ENCODE measurements around the gene P2RX3.
A peak's percentile ranks its signal among the peaks of the same experiment; 100 is the strongest.
"Not testable (repeated sequence)": the region's sequence is repeated elsewhere in the genome, so short reads cannot be mapped to it uniquely, and the experiment has no call there.

The P2RX3 gene

GRCh38 chr11:57360991-57361390 lies 22.8 kb downstream of the P2RX3 start:
- no peak for DNase-seq
- Histone ChIP-seq H3K36me3 (ENCODE audit: control insufficient read depth in 1 of 2, insufficient read depth in 2 of 2, low read length in 2 of 2) (no peaks in the 10 kb centered on the region), H3K9ac (ENCODE audit: low read length) (no peak overlapping the region), H3K18ac (ENCODE audit: low read length) (no peak overlapping the region), H3K23ac (ENCODE audit: low read length) (no peak overlapping the region), H3K4me2 (ENCODE audit: low read length) (no peak overlapping the region), H2AFZ (ENCODE audit: insufficient read depth, low read length, poor library complexity) (no peak overlapping the region), H3K79me2 (ENCODE audit: control insufficient read depth, insufficient read depth, low read length, poor library complexity) (no peaks in the 10 kb centered on the region), H3K14ac (ENCODE audit: low read length) (no peak overlapping the region), H3K27me3 (ENCODE audit: insufficient read depth, low read length) (no peaks in the 10 kb centered on the region), H2AK5ac (ENCODE audit: low read length) (no peak overlapping the region), H2BK12ac (ENCODE audit: low read length) (no peak overlapping the region), H4K91ac (ENCODE audit: low read depth, low read length) (no peak overlapping the region), H3K27ac (ENCODE audit: low read depth, low read length) (no peak overlapping the region), H2BK120ac (ENCODE audit: insufficient read depth, low read length, poor library complexity) (no peak overlapping the region), H4K8ac (ENCODE audit: low read depth, low read length) (no peak overlapping the region), H3K9me3 (ENCODE audit: insufficient read depth, low read depth, low read length) (no peaks in the 10 kb centered on the region), H4K12ac (ENCODE audit: low read depth, low read length) (no peak overlapping the region), H3K4me3 (ENCODE audit: low read depth, low read length) (no peak overlapping the region), H3K4ac (ENCODE audit: low read depth, low read length) (no peak overlapping the region), H3K4me1 (ENCODE audit: control insufficient read depth in 1 of 2, insufficient read depth in 2 of 2, low read length in 2 of 2) (no peaks in the 10 kb centered on the region), H3K79me1 (ENCODE audit: low read length) (no peaks in the 10 kb centered on the region), H2BK5ac (ENCODE audit: low read depth, low read length, poor library complexity) (no peak overlapping the region)
- no CpG with 5 or more reads among the region's 8 CpGs for WGBS (ENCODE audit: extremely low coverage, insufficient coverage, insufficient read length)

GRCh38 chr11:57361420-57361819 lies 23.3 kb downstream of the P2RX3 start:
- not testable (repeated sequence) for H4K91ac ChIP-seq (ENCODE audit: low read depth, low read length); H3K4ac ChIP-seq (ENCODE audit: low read depth, low read length); H2AK5ac ChIP-seq (ENCODE audit: low read length); H2BK120ac ChIP-seq (ENCODE audit: insufficient read depth, low read length, poor library complexity); H3K4me2 ChIP-seq (ENCODE audit: low read length); H3K79me1 ChIP-seq (ENCODE audit: low read length); H3K9me3 ChIP-seq (ENCODE audit: insufficient read depth, low read depth, low read length); H3K27me3 ChIP-seq (ENCODE audit: insufficient read depth, low read length); H3K9ac ChIP-seq (ENCODE audit: low read length); H3K4me1 ChIP-seq (ENCODE audit: control insufficient read depth in 1 of 2, insufficient read depth in 2 of 2, low read length in 2 of 2); H4K8ac ChIP-seq (ENCODE audit: low read depth, low read length); H3K36me3 ChIP-seq (ENCODE audit: control insufficient read depth in 1 of 2, insufficient read depth in 2 of 2, low read length in 2 of 2); H3K79me2 ChIP-seq (ENCODE audit: control insufficient read depth, insufficient read depth, low read length, poor library complexity); DNase-seq; H3K4me3 ChIP-seq (ENCODE audit: low read depth, low read length); H4K12ac ChIP-seq (ENCODE audit: low read depth, low read length); H3K18ac ChIP-seq (ENCODE audit: low read length); H3K23ac ChIP-seq (ENCODE audit: low read length); H3K27ac ChIP-seq (ENCODE audit: low read depth, low read length); H2BK5ac ChIP-seq (ENCODE audit: low read depth, low read length, poor library complexity); H2AFZ ChIP-seq (ENCODE audit: insufficient read depth, low read length, poor library complexity); H2BK12ac ChIP-seq (ENCODE audit: low read length); H3K14ac ChIP-seq (ENCODE audit: low read length)

GRCh38 chr11:57361926-57362325 lies 23.8 kb downstream of the P2RX3 start:
- Histone ChIP-seq H2AK5ac (ENCODE audit: low read length) (no peak overlapping the region), H3K36me3 (ENCODE audit: control insufficient read depth in 1 of 2, insufficient read depth in 2 of 2, low read length in 2 of 2) (no peaks in the 10 kb centered on the region)

GRCh38 chr11:57363131-57364080 lies 25.3 kb downstream of the P2RX3 start:
- Histone ChIP-seq H2BK5ac (ENCODE audit: low read depth, low read length, poor library complexity) (no peak overlapping the region), H2AK5ac (ENCODE audit: low read length) (no peak overlapping the region), H4K12ac (ENCODE audit: low read depth, low read length) (no peak overlapping the region), H3K4ac (ENCODE audit: low read depth, low read length) (no peak overlapping the region), H3K79me1 (ENCODE audit: low read length) (no peaks in the 10 kb centered on the region), H2BK12ac (ENCODE audit: low read length) (no peak overlapping the region), H4K91ac (ENCODE audit: low read depth, low read length) (no peak overlapping the region), H3K27me3 (ENCODE audit: insufficient read depth, low read length) (no peaks in the 10 kb centered on the region), H3K18ac (ENCODE audit: low read length) (no peak overlapping the region), H3K4me3 (ENCODE audit: low read depth, low read length) (no peak overlapping the region), H4K8ac (ENCODE audit: low read depth, low read length) (no peak overlapping the region), H3K23ac (ENCODE audit: low read length) (no peak overlapping the region), H3K79me2 (ENCODE audit: control insufficient read depth, insufficient read depth, low read length, poor library complexity) (no peaks in the 10 kb centered on the region), H2BK120ac (ENCODE audit: insufficient read depth, low read length, poor library complexity) (no peak overlapping the region), H3K4me2 (ENCODE audit: low read length) (no peak overlapping the region), H3K9me3 (ENCODE audit: insufficient read depth, low read depth, low read length) (no peaks in the 10 kb centered on the region), H3K14ac (ENCODE audit: low read length) (no peak overlapping the region), H2AFZ (ENCODE audit: insufficient read depth, low read length, poor library complexity) (no peak overlapping the region), H3K4me1 (ENCODE audit: control insufficient read depth in 1 of 2, insufficient read depth in 2 of 2, low read length in 2 of 2) (no peaks in the 10 kb centered on the region), H3K27ac (ENCODE audit: low read depth, low read length) (no peak overlapping the region), H3K9ac (ENCODE audit: low read length) (no peak overlapping the region), H3K36me3 (ENCODE audit: control insufficient read depth in 1 of 2, insufficient read depth in 2 of 2, low read length in 2 of 2) (no peaks in the 10 kb centered on the region)
- no peak for DNase-seq
- no CpG with 5 or more reads among the region's 7 CpGs for WGBS (ENCODE audit: extremely low coverage, insufficient coverage, insufficient read length)

More at GRCh38 chr11:57361926-57362325, 23.8 kb downstream of the P2RX3 start:
- H3K4me2 ChIP-seq (ENCODE audit: low read length) = no peak overlapping the region
- H3K79me2 ChIP-seq (ENCODE audit: control insufficient read depth, insufficient read depth, low read length, poor library complexity) = no peaks in the 10 kb centered on the region
- H3K4ac ChIP-seq (ENCODE audit: low read depth, low read length) = no peak overlapping the region
- H2AFZ ChIP-seq (ENCODE audit: insufficient read depth, low read length, poor library complexity) = no peak overlapping the region
- no peak overlapping the region for H4K91ac ChIP-seq (ENCODE audit: low read depth, low read length)
- no peaks in the 10 kb centered on the region for H3K27me3 ChIP-seq (ENCODE audit: insufficient read depth, low read length)
- H3K4me1 ChIP-seq (ENCODE audit: control insufficient read depth in 1 of 2, insufficient read depth in 2 of 2, low read length in 2 of 2) = no peaks in the 10 kb centered on the region
- H2BK120ac ChIP-seq (ENCODE audit: insufficient read depth, low read length, poor library complexity) = no peak overlapping the region
- no peaks in the 10 kb centered on the region for H3K9me3 ChIP-seq (ENCODE audit: insufficient read depth, low read depth, low read length)
- no peak overlapping the region for H2BK5ac ChIP-seq (ENCODE audit: low read depth, low read length, poor library complexity)
- H4K12ac ChIP-seq (ENCODE audit: low read depth, low read length) = no peak overlapping the region
- H3K4me3 ChIP-seq (ENCODE audit: low read depth, low read length) = no peak overlapping the region
- H2BK12ac ChIP-seq (ENCODE audit: low read length) = no peak overlapping the region
- H3K9ac ChIP-seq (ENCODE audit: low read length) = no peak overlapping the region
- no peak overlapping the region for H4K8ac ChIP-seq (ENCODE audit: low read depth, low read length)
- peak overlapping the region; percentile 21 for H3K23ac ChIP-seq (ENCODE audit: low read length)
- DNase-seq = no peak
- no peak overlapping the region for H3K18ac ChIP-seq (ENCODE audit: low read length)
- H3K79me1 ChIP-seq (ENCODE audit: low read length) = no peaks in the 10 kb centered on the region
- no CpG with 5 or more reads among the region's 3 CpGs for WGBS (ENCODE audit: extremely low coverage, insufficient coverage, insufficient read length)
- H3K14ac ChIP-seq (ENCODE audit: low read length) = no peak overlapping the region
- H3K27ac ChIP-seq (ENCODE audit: low read depth, low read length) = no peak overlapping the region
